ENCODE measurements around the gene CEACAM1. TPM values are rescaled to one million over a fixed set of nuclear protein-coding genes. Genes with fewer than 3 reads are reported as not detected.
"Not testable (repeated sequence)": the region's sequence is repeated elsewhere in the genome, so short reads cannot be mapped to it uniquely, and the experiment has no call there.

Gene CEACAM1
- total and polyA plus RNA-seq, 2 donors (not counting 1 experiment from before 2014, with no cell fraction given) = 0.03 TPM; not detected in 1

DNA sequence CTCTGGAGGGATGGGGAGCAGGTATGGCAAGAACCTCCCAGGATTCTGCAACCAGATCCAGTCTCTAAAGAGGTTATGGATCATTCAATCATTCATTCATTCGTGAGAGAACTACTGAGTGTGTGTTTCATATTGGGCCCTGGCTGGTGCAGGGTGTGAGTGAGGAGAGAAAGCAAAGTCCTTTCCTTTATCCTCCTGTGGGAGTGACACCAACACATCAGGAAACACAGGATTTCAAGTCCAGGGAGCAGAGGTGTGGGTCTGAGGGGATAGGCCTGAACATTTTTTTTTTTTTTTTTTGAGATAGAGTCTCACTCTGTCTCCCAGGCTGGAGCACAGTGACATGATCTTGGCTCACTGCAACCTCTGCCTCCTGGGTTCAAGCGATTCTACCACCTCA lies 3.3 kb downstream of the CEACAM1 start:
- Histone ChIP-seq H3K79me2 (ENCODE audit: control insufficient read depth, insufficient read depth, low read length) (no peaks in the 10 kb centered on the region), H3K27ac (ENCODE audit: insufficient read depth, low read length) (no peak overlapping the region), H3K4me2 (ENCODE audit: extremely low read depth, insufficient read depth, low read length) (no peak overlapping the region), H3K4me1 (ENCODE audit: control insufficient read depth, extremely low read depth, insufficient read depth, low read length) (no peaks in the 10 kb centered on the region), H4K20me1 (ENCODE audit: control insufficient read depth, extremely low read depth, insufficient read depth, low read length) (no peaks in the 10 kb centered on the region), H3K4me3 (replicated peaks in 1 of 4; ENCODE audit: control extremely low read depth in 1 of 4, insufficient read depth in 1 of 4, low read depth in 3 of 4, low read length in 4 of 4) (no peak overlapping the region), H3K36me3 (ENCODE audit: control insufficient read depth, insufficient read depth, low read length) (no peaks in the 10 kb centered on the region), H3K27me3 (ENCODE audit: control insufficient read depth, insufficient read depth, low read length) (no peaks in the 10 kb centered on the region), H3K9ac (ENCODE audit: insufficient read depth, low read length) (no peak overlapping the region), H3K9me3 (ENCODE audit: control insufficient read depth, insufficient read depth, low read depth, low read length) (no peaks in the 10 kb centered on the region), H2AFZ (ENCODE audit: low read length) (no peak overlapping the region)
- TF ChIP-seq CTCF (conservative IDR thresholded peaks at IDR 0.05 in 1 of 2, IDR thresholded peaks at IDR 0.05 in 1 of 2; ENCODE audit: low read depth in 1 of 2, low read length in 2 of 2) = no peak
- TF ChIP-seq EZH2 (IDR thresholded peaks at IDR 0.05; ENCODE audit: low read length, missing control alignments) = no peak
- DNase-seq (ENCODE audit: low read depth in 2 of 2) = no peak

DNA sequence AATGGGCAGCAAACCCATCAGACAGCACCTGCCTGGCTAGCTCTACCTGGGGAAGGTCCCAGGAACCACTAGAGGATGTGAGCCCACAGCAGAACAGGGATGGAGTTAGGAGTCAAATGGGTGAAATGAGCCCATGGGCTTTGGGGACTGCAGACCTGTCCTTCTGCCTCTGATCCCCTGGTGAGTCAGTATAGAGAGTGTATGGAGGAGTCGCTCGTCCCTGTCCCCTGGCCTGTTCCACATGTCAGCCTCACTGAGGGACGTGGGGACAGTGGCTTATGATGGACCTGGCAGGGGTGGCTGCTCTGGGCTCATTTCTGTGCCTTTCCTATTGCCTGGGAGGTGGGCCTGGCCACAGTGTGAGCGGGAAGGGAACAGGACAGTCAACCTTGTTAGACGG lies 4.0 kb downstream of the CEACAM1 start:
- Histone ChIP-seq H3K27me3 (ENCODE audit: control insufficient read depth, insufficient read depth, low read length) (no peaks in the 10 kb centered on the region), H3K4me2 (ENCODE audit: extremely low read depth, insufficient read depth, low read length) (no peak overlapping the region), H3K4me1 (ENCODE audit: control insufficient read depth, extremely low read depth, insufficient read depth, low read length) (no peaks in the 10 kb centered on the region), H3K79me2 (ENCODE audit: control insufficient read depth, insufficient read depth, low read length) (no peaks in the 10 kb centered on the region), H3K27ac (ENCODE audit: insufficient read depth, low read length) (no peak overlapping the region), H3K9me3 (ENCODE audit: control insufficient read depth, insufficient read depth, low read depth, low read length) (no peaks in the 10 kb centered on the region), H4K20me1 (ENCODE audit: control insufficient read depth, extremely low read depth, insufficient read depth, low read length) (no peaks in the 10 kb centered on the region), H2AFZ (ENCODE audit: low read length) (no peak overlapping the region), H3K36me3 (ENCODE audit: control insufficient read depth, insufficient read depth, low read length) (no peaks in the 10 kb centered on the region), H3K4me3 (replicated peaks in 1 of 4; ENCODE audit: control extremely low read depth in 1 of 4, insufficient read depth in 1 of 4, low read depth in 3 of 4, low read length in 4 of 4) (no peak overlapping the region), H3K9ac (ENCODE audit: insufficient read depth, low read length) (no peak overlapping the region)
- TF ChIP-seq EZH2 (IDR thresholded peaks at IDR 0.05; ENCODE audit: low read length, missing control alignments) (no peak), CTCF (conservative IDR thresholded peaks at IDR 0.05 in 1 of 2, IDR thresholded peaks at IDR 0.05 in 1 of 2; ENCODE audit: low read depth in 1 of 2, low read length in 2 of 2) (no peak)
- DNase-seq (ENCODE audit: low read depth in 2 of 2) = no peak

DNA sequence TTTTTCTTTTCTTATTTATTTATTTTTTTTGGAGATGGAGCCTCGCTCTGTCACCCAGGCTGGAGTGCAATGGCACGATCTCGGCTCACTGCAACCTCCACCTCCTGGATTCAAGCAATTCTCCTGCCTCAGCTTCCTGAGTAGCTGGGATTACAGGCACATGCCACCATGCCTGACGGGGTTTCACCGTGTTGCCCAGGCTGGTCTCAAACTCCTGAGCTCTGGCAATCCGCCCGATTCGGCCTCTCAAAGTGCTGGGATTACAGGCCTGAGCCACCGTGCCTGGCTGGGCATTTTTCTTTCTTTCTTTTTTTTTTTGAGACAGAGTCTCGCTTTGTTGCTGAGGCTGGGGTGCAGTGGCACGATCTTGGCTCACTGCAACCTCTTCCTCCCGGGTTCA lies 6.0 kb downstream of the CEACAM1 start:
- DNase-seq (ENCODE audit: low read depth in 2 of 2); H3K27me3 ChIP-seq (ENCODE audit: control insufficient read depth, insufficient read depth, low read length); H3K9me3 ChIP-seq (ENCODE audit: control insufficient read depth, insufficient read depth, low read depth, low read length); H3K4me3 ChIP-seq (replicated peaks in 1 of 4; ENCODE audit: control extremely low read depth in 1 of 4, insufficient read depth in 1 of 4, low read depth in 3 of 4, low read length in 4 of 4); H3K36me3 ChIP-seq (ENCODE audit: control insufficient read depth, insufficient read depth, low read length); H2AFZ ChIP-seq (ENCODE audit: low read length); H3K4me1 ChIP-seq (ENCODE audit: control insufficient read depth, extremely low read depth, insufficient read depth, low read length); H3K27ac ChIP-seq (ENCODE audit: insufficient read depth, low read length); H3K4me2 ChIP-seq (ENCODE audit: extremely low read depth, insufficient read depth, low read length); H3K9ac ChIP-seq (ENCODE audit: insufficient read depth, low read length); H4K20me1 ChIP-seq (ENCODE audit: control insufficient read depth, extremely low read depth, insufficient read depth, low read length); H3K79me2 ChIP-seq (ENCODE audit: control insufficient read depth, insufficient read depth, low read length): not testable (repeated sequence)

Measured in fibroblast of lung (primary cell).